IMR-90 (cell line): ENCODE data around the gene DGKQ. TPM values are rescaled to one million over a fixed set of nuclear protein-coding genes. Genes with fewer than 3 reads are reported as not detected.

Experiments
- ATAC-seq: fragments of 200-7000 bp; cut with Tn5 transposase; 2 replicates; pipeline ENCODE4 v1.9.1; 2020; ENCODE audit warnings: low read depth, mild to moderate bottlenecking, moderate library complexity
- BruUV-seq: library from RNA; stranded (reverse); fragments of 400-500 nt; replicated peaks from 2 replicates; lab custom pipeline; 2021; lab: Mats Ljungman, UMichigan
- CTCF ChIA-PET: fragments of 300-600 bp; formaldehyde crosslinking; extraction: SDS; loops from one replicate; lab custom pipeline; 2021; ENCODE audit warnings: antibody characterized with exemption; lab: Yijun Ruan, JAX
- POLR2A ChIA-PET: fragments of 300-600 bp; sonication (Branson Sonifier 250); formaldehyde crosslinking; loops from one replicate; lab custom pipeline; 2022; ENCODE audit warnings: antibody characterized with exemption; ENCODE audit not compliant: unreplicated experiment; lab: Charles Lee
- DNase-seq: peaks from one replicate; pipeline ENCODE4 v3.0.0; 2013
- H2AFZ ChIP-seq: replicated peaks from 2 replicates; pipeline ENCODE3; 2013; ENCODE audit warnings: low read length, mild to moderate bottlenecking; ENCODE audit not compliant: poor library complexity
- H2AK5ac ChIP-seq: 2 replicates; pipeline ENCODE4 v1.6.1; 2013; ENCODE audit warnings: low read depth, low read length, inconsistent platforms
- H2AK9ac ChIP-seq: replicated peaks from 2 replicates; pipeline ENCODE3; 2013; ENCODE audit warnings: mild to moderate bottlenecking, low read depth, low read length, moderate library complexity; ENCODE audit not compliant: poor library complexity
- H2BK120ac ChIP-seq: 2 replicates; pipeline ENCODE4 v1.6.1; 2013; ENCODE audit warnings: low read depth, low read length, inconsistent platforms
- H2BK15ac ChIP-seq: 3 replicates; pipeline ENCODE4 v1.6.1; 2013; ENCODE audit warnings: low read depth, low read length, inconsistent platforms
- H2BK20ac ChIP-seq: 2 replicates; pipeline ENCODE4 v1.6.1; 2013; ENCODE audit warnings: low read depth, mild to moderate bottlenecking, inconsistent platforms, low read length, moderate library complexity
- H2BK5ac ChIP-seq: 2 replicates; pipeline ENCODE4 v1.6.1; 2013; ENCODE audit warnings: mild to moderate bottlenecking, low read depth, low read length, inconsistent platforms; ENCODE audit not compliant: poor library complexity, severe bottlenecking
- H3K14ac ChIP-seq: replicated peaks from 2 replicates; pipeline ENCODE4 v1.6.1; 2013; ENCODE audit warnings: low read depth, low read length, inconsistent platforms
- H3K18ac ChIP-seq: 2 replicates; pipeline ENCODE4 v1.6.1; 2013; ENCODE audit warnings: low read depth, low read length, control low read depth
- H3K23ac ChIP-seq: 2 replicates; pipeline ENCODE4 v1.6.1; 2013; ENCODE audit warnings: low read depth, low read length, inconsistent platforms
- H3K27ac ChIP-seq: 2 replicates; pipeline ENCODE4 v1.5.1; 2013; ENCODE audit warnings: mild to moderate bottlenecking, control low read depth, low read length; ENCODE audit not compliant: insufficient read depth
- H3K27me3 ChIP-seq: 2 replicates; pipeline ENCODE4 v1.6.1; 2013; ENCODE audit warnings: low read length; ENCODE audit not compliant: control insufficient read depth, insufficient read depth
- H3K36me3 ChIP-seq: 2 replicates; pipeline ENCODE4 v1.6.1; 2013; ENCODE audit warnings: low read length, mixed read lengths; ENCODE audit not compliant: control insufficient read depth, insufficient read depth
- H3K4ac ChIP-seq: 2 replicates; pipeline ENCODE4 v1.6.1; 2013; ENCODE audit warnings: low read depth, low read length, inconsistent platforms
- H3K4me1 ChIP-seq: 2 replicates; pipeline ENCODE4 v1.6.1; 2013; ENCODE audit warnings: low read length, mixed read lengths; ENCODE audit not compliant: control insufficient read depth, insufficient read depth
- H3K4me2 ChIP-seq: 2 replicates; pipeline ENCODE4 v1.6.1; 2013; ENCODE audit warnings: low read depth, mild to moderate bottlenecking, control low read depth, low read length, moderate library complexity
- H3K4me3 ChIP-seq: 2 replicates; pipeline ENCODE4 v1.5.1; 2013; ENCODE audit warnings: low read depth, mild to moderate bottlenecking, control low read depth, low read length, moderate library complexity; ENCODE audit not compliant: insufficient read depth
- H3K56ac ChIP-seq: 2 replicates; pipeline ENCODE4 v1.6.1; 2013; ENCODE audit warnings: low read length, inconsistent platforms; ENCODE audit not compliant: insufficient read depth; ENCODE audit errors: extremely low read depth
- H3K79me1 ChIP-seq, 2 experiments: 2 replicates each; pipeline ENCODE4 v1.6.1; 2013; ENCODE audit warnings: low read length in 2 of 2, inconsistent platforms in 1 of 2, low read depth in 1 of 2
- H3K9ac ChIP-seq: 2 replicates; pipeline ENCODE4 v1.6.1; 2013; ENCODE audit warnings: low read depth, low read length, control low read depth
- H3K9me1 ChIP-seq: 2 replicates; pipeline ENCODE4 v1.6.1; 2013; ENCODE audit warnings: low read length, inconsistent platforms; ENCODE audit not compliant: insufficient read depth
- H3K9me3 ChIP-seq: 2 replicates; pipeline ENCODE4 v1.6.1; 2013; ENCODE audit warnings: low read length; ENCODE audit not compliant: control insufficient read depth, insufficient read depth
- H4K20me1 ChIP-seq: 2 replicates; pipeline ENCODE4 v1.6.1; 2013; ENCODE audit warnings: low read length, inconsistent platforms; ENCODE audit not compliant: insufficient read depth
- H4K5ac ChIP-seq: 2 replicates; pipeline ENCODE4 v1.6.1; 2013; ENCODE audit warnings: mild to moderate bottlenecking, low read depth, low read length, control low read depth
- H4K8ac ChIP-seq, 2 experiments: 2 replicates each; pipeline ENCODE4 v1.6.1; 2013; ENCODE audit warnings: low read depth in 2 of 2, low read length in 2 of 2, control low read depth in 1 of 2, inconsistent platforms in 1 of 2
- H4K91ac ChIP-seq: 2 replicates; pipeline ENCODE4 v1.6.1; 2013; ENCODE audit warnings: low read depth, low read length, inconsistent platforms; ENCODE audit not compliant: insufficient read depth
- BHLHE40 ChIP-seq: fragments of 150-350 bp; IDR thresholded peaks from 2 replicates; pipeline ENCODE4 v1.6.1; 2016; ENCODE audit warnings: mild to moderate bottlenecking, low read depth, low read length
- CTCF ChIP-seq: conservative IDR thresholded peaks from 2 replicates; pipeline ENCODE4 v1.5.1; 2012; ENCODE audit warnings: mild to moderate bottlenecking, low read depth, low read length, improper control_type of control experiment
- FOS ChIP-seq: fragments of 150-350 bp; IDR thresholded peaks from 2 replicates; pipeline ENCODE4 v1.6.1; 2016; ENCODE audit warnings: low read depth, low read length
- NFE2L2 ChIP-seq: fragments of 150-350 bp; IDR thresholded peaks from 2 replicates; pipeline ENCODE4 v1.6.1; 2016; ENCODE audit warnings: low read depth, mild to moderate bottlenecking, low read length
- POLR2A ChIP-seq: IDR thresholded peaks from 2 replicates; pipeline ENCODE4 v1.6.1; 2012; ENCODE audit warnings: mild to moderate bottlenecking, low read depth, low read length
- RAD21 ChIP-seq: IDR thresholded peaks from 2 replicates; pipeline ENCODE4 v1.6.1; 2012; ENCODE audit warnings: low read length, improper control_type of control experiment
- WGBS, 2 experiments: methylation state at CpG; one replicate each; pipeline versions ENCODE4 v1.1.5 to v1.1.7; 2013; ENCODE audit warnings: missing lambda C conversion rate in 2 of 2; ENCODE audit not compliant: insufficient read length in 1 of 2; ENCODE audit errors: extremely low coverage in 2 of 2; 5-methylcytosine and 5-hydroxymethylcytosine counted together
- dilution Hi-C: fragments of 300-500 bp; cut with HindIII; formaldehyde crosslinking; loops from one replicate; pipeline ENCODE4 v1.14.3; 2018; ENCODE audit warnings: low sequenced_read_pairs; ENCODE audit not compliant: unreplicated experiment
- in situ Hi-C: fragments of 300-500 bp; cut with MboI; formaldehyde crosslinking; loops from 3 replicates; pipeline ENCODE4 v1.14.3; 2019; ENCODE audit warnings: low sequenced_read_pairs, inconsistent platforms, mixed read lengths
- intact Hi-C: fragments of 100-400 bp; cut with micrococcal nuclease; formaldehyde crosslinking; loops from 2 replicates; pipeline ENCODE4 v1.10.0; 2022
- polyA plus RNA-seq, 3 experiments: library from polyadenylated mRNA; depleted of rRNA; stranded (reverse); fragments of >200 nt; gene quantifications; 2 replicates each; pipeline ENCODE4 v1.2.3, GENCODE V29; 2012; ENCODE audit warnings: low replicate concordance in 1 of 3
- total RNA-seq: library from RNA; depleted of rRNA; stranded (reverse); fragments of >200 nt; gene quantifications from 2 replicates; pipeline ENCODE4 v1.2.3, GENCODE V29; 2012
- TF ChIP-seq, protein P1 (sequence below): fragments of 150-350 bp; IDR thresholded peaks from 2 replicates; pipeline ENCODE4 v1.6.1; 2016; ENCODE audit warnings: low read depth, mild to moderate bottlenecking, low read length, moderate library complexity, borderline replicate concordance

Gene DGKQ
- total and polyA plus RNA-seq, 2 of the 4 experiments (the other 2 are of a cell fraction) = 4.3 to 15.6 TPM

GRCh38 chr4:960140-960635 lies 13.2 kb downstream of the DGKQ start:
- Histone ChIP-seq H2BK15ac (no peak overlapping the region), H4K5ac (no peak overlapping the region), H3K18ac (no peak overlapping the region), H2AK5ac (no peak overlapping the region), H3K4ac (no peak overlapping the region), H3K4me1 (no peaks in the 10 kb centered on the region), H3K9ac (no peak overlapping the region), H2BK20ac (no peak overlapping the region), H3K36me3 (peaks cover 54% of the 10 kb centered on the region), H4K20me1 (no peaks in the 10 kb centered on the region; the same call in 1 of the 2 replicates), H2AK9ac (no peak overlapping the region), H3K56ac (no peak overlapping the region), H3K27me3 (no peaks in the 10 kb centered on the region), H3K9me1 (no peaks in the 10 kb centered on the region), H3K4me2 (no peak overlapping the region), H3K9me3 (no peaks in the 10 kb centered on the region), H3K23ac (no peak overlapping the region), H4K8ac (no peak overlapping the region), H2AFZ (peak overlapping the region; percentile 49), H3K4me3 (no peak overlapping the region), H2BK120ac (no peak overlapping the region), H3K27ac (no peak overlapping the region), H3K79me1 (no peaks in the 10 kb centered on the region), H3K14ac (no peak overlapping the region), H2BK5ac (no peak overlapping the region), H4K91ac (no peak overlapping the region)
- intact Hi-C loops (no loop called here), dilution Hi-C loops (no loop called here), in situ Hi-C loops (no loop called here)
- DNase-seq = no peak
- ChIA-PET CTCF (no interaction called here), POLR2A (no interaction called here)
- 89% methylated on average over 11 of the region's 16 CpGs; no CpG with 5 or more reads in 1 of the 2 experiments for WGBS, 2 experiments
- ATAC-seq = no peak
- no TSS peak for BruUV-seq
- TF ChIP-seq NFE2L2 = no peak
- no peak for TF ChIP-seq RAD21
- TF ChIP-seq BHLHE40 = no peak
- TF ChIP-seq CTCF = no peak
- TF ChIP-seq FOS = no peak
- no peak for TF ChIP-seq POLR2A
- TF ChIP-seq, protein P1, sequence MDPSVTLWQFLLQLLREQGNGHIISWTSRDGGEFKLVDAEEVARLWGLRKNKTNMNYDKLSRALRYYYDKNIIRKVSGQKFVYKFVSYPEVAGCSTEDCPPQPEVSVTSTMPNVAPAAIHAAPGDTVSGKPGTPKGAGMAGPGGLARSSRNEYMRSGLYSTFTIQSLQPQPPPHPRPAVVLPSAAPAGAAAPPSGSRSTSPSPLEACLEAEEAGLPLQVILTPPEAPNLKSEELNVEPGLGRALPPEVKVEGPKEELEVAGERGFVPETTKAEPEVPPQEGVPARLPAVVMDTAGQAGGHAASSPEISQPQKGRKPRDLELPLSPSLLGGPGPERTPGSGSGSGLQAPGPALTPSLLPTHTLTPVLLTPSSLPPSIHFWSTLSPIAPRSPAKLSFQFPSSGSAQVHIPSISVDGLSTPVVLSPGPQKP = no peak
